ENCODE data around the gene DYNLT1.

- TF ChIP-seq SP1 (IDR thresholded peaks at IDR 0.05) = no peak
- no peak for TF ChIP-seq HDGF (IDR thresholded peaks at IDR 0.05; ENCODE audit: borderline replicate concordance)
- TF ChIP-seq FOXM1 (IDR thresholded peaks at IDR 0.05; ENCODE audit: borderline replicate concordance) = no peak
- TF ChIP-seq ELF4 (IDR thresholded peaks at IDR 0.05) = no peak
- TF ChIP-seq ZNF384 (IDR thresholded peaks at IDR 0.05) = no peak
- no peak for TF ChIP-seq BHLHE40 (IDR thresholded peaks at IDR 0.05; ENCODE audit: borderline replicate concordance)
- no peak for TF ChIP-seq ARNT (IDR thresholded peaks at IDR 0.05)
- no peak for TF ChIP-seq TARDBP (IDR thresholded peaks at IDR 0.05)
- no peak for TF ChIP-seq PKNOX1 (IDR thresholded peaks at IDR 0.05)
- no peak for TF ChIP-seq NFRKB (IDR thresholded peaks at IDR 0.05)
- TF ChIP-seq CTBP1 (IDR thresholded peaks at IDR 0.05; ENCODE audit: borderline replicate concordance) = no peak
Observed at GRCh38 chr6:158620963-158621693, 23.4 kb downstream of the DYNLT1 start.

Measured in HEK293T (cell line).